OCI-LY1 (cell line): ENCODE measurements around the gene ZBTB24.

ENCODE experiments used
- H2AFZ ChIP-seq: fragments of 200-600 bp; sonication (generic), shearing (Covaris generic); 2 replicates; pipeline ENCODE4 v1.6.0; 2014; ENCODE audit warnings: antibody characterized with exemption, mild to moderate bottlenecking, low read length
- H3F3A ChIP-seq: fragments of 200-600 bp; sonication (generic), shearing (Covaris generic); 2 replicates; pipeline ENCODE4 v1.6.0; 2014; ENCODE audit warnings: mild to moderate bottlenecking, antibody characterized with exemption, low read length, moderate library complexity; ENCODE audit not compliant: insufficient read depth
- H3K27ac ChIP-seq: fragments of 200-600 bp; sonication (generic); 2 replicates; pipeline ENCODE4 v1.5.1; 2014; ENCODE audit warnings: low read length, mixed run types, mild to moderate bottlenecking, low read depth; ENCODE audit not compliant: poor library complexity, severe bottlenecking
- H3K27me3 ChIP-seq: fragments of 200-600 bp; sonication (generic); 2 replicates; pipeline ENCODE4 v1.6.0; 2014; ENCODE audit warnings: antibody characterized with exemption, mild to moderate bottlenecking, low read length, moderate library complexity; ENCODE audit not compliant: insufficient read depth
- H3K36me3 ChIP-seq: fragments of 200-600 bp; sonication (generic); 2 replicates; pipeline ENCODE4 v1.6.1; 2014; ENCODE audit warnings: mild to moderate bottlenecking, antibody characterized with exemption, low read length, moderate library complexity, mixed read lengths; ENCODE audit not compliant: insufficient read depth
- H3K4me1 ChIP-seq: fragments of 200-600 bp; sonication (generic); 2 replicates; pipeline ENCODE4 v1.5.1; 2014; ENCODE audit warnings: mild to moderate bottlenecking, low read length, moderate library complexity; ENCODE audit not compliant: insufficient read depth, severe bottlenecking
- H3K4me2 ChIP-seq: fragments of 200-600 bp; sonication (generic), shearing (Covaris generic); 2 replicates; pipeline ENCODE4 v1.6.1; 2014; ENCODE audit warnings: low read length
- H3K4me3 ChIP-seq: fragments of 200-600 bp; sonication (generic); 2 replicates; pipeline ENCODE4 v1.5.1; 2014; ENCODE audit warnings: low read length, low read depth, mild to moderate bottlenecking, mixed read lengths; ENCODE audit not compliant: poor library complexity, severe bottlenecking
- H3K79me2 ChIP-seq: fragments of 200-600 bp; shearing (Covaris generic); 2 replicates; pipeline ENCODE4 v1.6.1; 2016; ENCODE audit warnings: mixed run types, low read length, mixed read lengths; ENCODE audit not compliant: insufficient read depth
- H3K9ac ChIP-seq: fragments of 200-600 bp; sonication (generic), shearing (Covaris generic); 2 replicates; pipeline ENCODE4 v1.6.1; 2014; ENCODE audit warnings: mild to moderate bottlenecking, low read length, mixed read lengths
- H3K9me2 ChIP-seq: fragments of 200-600 bp; sonication (generic), shearing (Covaris generic); 2 replicates; pipeline ENCODE4 v1.6.1; 2014; ENCODE audit warnings: low read depth, mild to moderate bottlenecking, low read length, mixed read lengths
- H3K9me3 ChIP-seq: fragments of 200-600 bp; shearing (Covaris generic); 2 replicates; pipeline ENCODE4 v1.6.1; 2014; ENCODE audit warnings: low read length, mixed read lengths
- H4K20me1 ChIP-seq: fragments of 200-600 bp; sonication (generic), shearing (Covaris generic); 2 replicates; pipeline ENCODE4 v1.6.0; 2016; ENCODE audit warnings: mild to moderate bottlenecking, low read length; ENCODE audit not compliant: insufficient read depth
- EZH2 ChIP-seq: fragments of 200-600 bp; sonication (generic), shearing (Covaris generic); IDR thresholded peaks from 2 replicates; pipeline ENCODE4 v1.8.0; 2017; ENCODE audit warnings: borderline replicate concordance, mixed run types, mild to moderate bottlenecking, antibody characterized with exemption, low read length, moderate library complexity, mixed read lengths
- TF ChIP-seq, protein P1 (sequence below): fragments of 200-600 bp; sonication (generic), shearing (Covaris generic); IDR thresholded peaks from 2 replicates; pipeline ENCODE4 v1.5.1; 2017; ENCODE audit warnings: mild to moderate bottlenecking, antibody characterized with exemption, low read length, moderate library complexity, mixed read lengths

Gene ZBTB24

DNA sequence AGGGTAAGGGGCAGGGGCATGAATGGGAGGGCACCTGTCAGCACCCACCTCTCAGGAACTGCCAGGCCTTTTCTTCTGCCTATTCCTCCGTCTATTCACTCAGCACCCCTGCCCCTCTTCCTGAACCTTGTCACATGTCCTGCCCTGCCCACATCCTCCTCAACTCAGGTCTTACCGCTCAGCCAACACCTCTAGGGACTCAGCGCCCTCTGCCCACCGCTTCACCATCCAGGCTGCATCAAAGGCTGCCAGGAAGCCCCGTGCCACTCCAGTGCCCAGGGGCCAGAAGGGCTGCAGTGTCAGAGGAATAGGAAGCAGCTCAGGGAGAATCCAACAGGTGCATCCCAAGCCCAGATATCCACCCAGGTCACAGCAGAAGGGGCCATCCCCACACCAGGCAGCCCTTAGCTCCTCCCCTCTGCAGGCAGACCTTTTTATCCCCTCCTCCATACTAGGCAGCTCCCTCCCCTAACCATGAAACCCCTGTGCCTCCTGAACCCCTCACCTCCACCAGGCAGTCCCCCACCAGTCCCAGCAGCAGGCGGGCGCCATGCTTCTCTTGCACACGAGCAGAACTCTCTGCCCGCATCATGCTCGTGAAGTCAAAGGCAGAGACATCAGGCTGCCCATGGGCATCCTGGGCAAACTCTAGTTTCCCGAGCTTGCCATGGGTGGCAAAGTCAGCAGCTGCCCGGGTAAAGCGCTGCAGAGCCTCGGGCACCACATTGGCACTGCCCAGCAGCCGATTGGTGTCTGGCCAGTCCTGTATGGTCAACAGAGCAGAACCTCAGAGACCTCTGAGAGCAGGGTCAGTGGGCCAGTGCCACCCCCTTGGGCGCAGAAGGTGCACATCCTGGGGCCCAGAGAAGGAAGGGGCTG, 33.0 kb downstream of the ZBTB24 start:
- no peaks in the 10 kb centered on the region for H3K9me3 ChIP-seq
- H3K27ac ChIP-seq, result no peak overlapping the region
- H3K79me2 ChIP-seq, result no peaks in the 10 kb centered on the region
- H3K36me3 ChIP-seq, result peaks cover 41% of the 10 kb centered on the region
- H2AFZ ChIP-seq, result no peak overlapping the region
- H3K4me3 ChIP-seq, result no peak overlapping the region
- no peak for TF ChIP-seq EZH2
- TF ChIP-seq, protein P1, sequence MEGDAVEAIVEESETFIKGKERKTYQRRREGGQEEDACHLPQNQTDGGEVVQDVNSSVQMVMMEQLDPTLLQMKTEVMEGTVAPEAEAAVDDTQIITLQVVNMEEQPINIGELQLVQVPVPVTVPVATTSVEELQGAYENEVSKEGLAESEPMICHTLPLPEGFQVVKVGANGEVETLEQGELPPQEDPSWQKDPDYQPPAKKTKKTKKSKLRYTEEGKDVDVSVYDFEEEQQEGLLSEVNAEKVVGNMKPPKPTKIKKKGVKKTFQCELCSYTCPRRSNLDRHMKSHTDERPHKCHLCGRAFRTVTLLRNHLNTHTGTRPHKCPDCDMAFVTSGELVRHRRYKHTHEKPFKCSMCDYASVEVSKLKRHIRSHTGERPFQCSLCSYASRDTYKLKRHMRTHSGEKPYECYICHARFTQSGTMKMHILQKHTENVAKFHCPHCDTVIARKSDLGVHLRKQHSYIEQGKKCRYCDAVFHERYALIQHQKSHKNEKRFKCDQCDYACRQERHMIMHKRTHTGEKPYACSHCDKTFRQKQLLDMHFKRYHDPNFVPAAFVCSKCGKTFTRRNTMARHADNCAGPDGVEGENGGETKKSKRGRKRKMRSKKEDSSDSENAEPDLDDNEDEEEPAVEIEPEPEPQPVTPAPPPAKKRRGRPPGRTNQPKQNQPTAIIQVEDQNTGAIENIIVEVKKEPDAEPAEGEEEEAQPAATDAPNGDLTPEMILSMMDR, result no peak
- H3K9ac ChIP-seq, result no peak overlapping the region
- H3K4me1 ChIP-seq, result peaks cover 13% of the 10 kb centered on the region
- no peaks in the 10 kb centered on the region for H3F3A ChIP-seq
- H3K27me3 ChIP-seq, result no peaks in the 10 kb centered on the region
- H3K4me2 ChIP-seq, result no peak overlapping the region
- H4K20me1 ChIP-seq, result no peaks in the 10 kb centered on the region
- no peaks in the 10 kb centered on the region for H3K9me2 ChIP-seq

DNA sequence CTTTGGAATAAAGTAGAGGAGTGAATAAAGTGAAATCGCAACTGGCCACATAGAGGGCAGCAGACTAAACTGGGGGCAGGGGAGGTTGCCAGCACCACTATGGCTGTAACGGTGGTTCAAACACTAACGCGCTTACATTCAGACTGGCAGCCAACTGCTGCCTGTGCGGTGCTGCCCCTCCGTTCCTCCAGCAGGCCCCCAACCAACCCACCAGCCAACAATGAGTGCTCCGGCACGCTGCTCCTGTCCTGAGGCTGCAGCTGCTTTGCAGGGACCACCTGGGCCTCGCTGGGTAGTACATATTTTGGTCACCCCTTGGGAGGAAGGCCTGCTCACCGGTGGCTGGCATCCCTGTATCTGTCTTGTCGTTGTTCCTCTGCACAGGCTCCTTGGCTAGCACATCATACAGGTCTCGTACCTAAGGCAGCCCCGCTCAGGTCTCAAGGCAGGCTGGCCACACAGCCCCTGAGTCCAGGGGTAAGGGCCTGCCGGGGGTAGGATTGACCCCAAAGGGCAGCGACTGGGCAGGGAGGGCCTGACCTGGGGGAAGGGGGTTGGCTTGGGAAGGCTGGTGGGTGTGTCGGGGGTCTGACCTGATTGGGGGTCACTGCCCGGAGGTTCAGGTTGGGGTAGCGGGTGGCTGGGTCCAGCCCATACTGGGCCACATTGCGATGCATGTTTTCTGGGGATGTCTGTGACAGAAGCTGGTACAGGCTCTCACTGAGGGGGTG, 33.8 kb downstream of the ZBTB24 start:
- H2AFZ ChIP-seq, result no peak overlapping the region
- H3K9ac ChIP-seq, result no peak overlapping the region
- H3K27ac ChIP-seq, result no peak overlapping the region
- H3K9me3 ChIP-seq, result no peaks in the 10 kb centered on the region
- H3K27me3 ChIP-seq, result no peaks in the 10 kb centered on the region
- H3K4me2 ChIP-seq, result no peak overlapping the region
- peaks cover 49% of the 10 kb centered on the region for H3K36me3 ChIP-seq
- H3K79me2 ChIP-seq, result no peaks in the 10 kb centered on the region
- H3F3A ChIP-seq, result no peaks in the 10 kb centered on the region
- TF ChIP-seq, protein P1, result no peak
- no peak for TF ChIP-seq EZH2
- no peak overlapping the region for H3K4me3 ChIP-seq
- peaks cover 6% of the 10 kb centered on the region for H3K4me1 ChIP-seq
- no peaks in the 10 kb centered on the region for H4K20me1 ChIP-seq
- no peaks in the 10 kb centered on the region for H3K9me2 ChIP-seq

DNA sequence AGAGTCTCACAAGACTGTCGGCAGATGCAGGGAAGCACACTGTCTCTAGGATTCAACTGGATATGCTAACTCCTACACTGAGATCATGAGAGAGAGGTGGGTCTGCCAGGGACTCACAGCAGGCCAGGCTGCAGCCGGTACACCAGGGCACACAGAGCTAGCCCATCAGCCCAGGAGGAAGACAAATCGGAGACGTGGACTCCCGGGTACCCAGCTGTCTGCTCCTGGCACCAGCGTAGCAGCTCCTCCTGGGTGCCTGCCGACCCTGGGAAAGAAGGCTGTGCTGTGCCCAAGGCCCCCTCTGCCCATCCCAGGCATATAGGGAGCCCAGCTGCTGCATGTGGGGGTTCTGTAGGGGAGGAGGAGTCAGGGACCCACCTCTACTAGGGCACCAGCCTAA, 34.4 kb downstream of the ZBTB24 start:
- Histone ChIP-seq H3K4me1 (no peaks in the 10 kb centered on the region), H3K36me3 (peaks cover 53% of the 10 kb centered on the region)

More for the DNA sequence above, 34.4 kb downstream of the ZBTB24 start:
- Histone ChIP-seq H3K9ac (no peak overlapping the region), H3K9me3 (no peaks in the 10 kb centered on the region), H4K20me1 (no peaks in the 10 kb centered on the region), H3K27ac (no peak overlapping the region), H3K9me2 (no peaks in the 10 kb centered on the region), H3F3A (no peaks in the 10 kb centered on the region), H3K27me3 (no peaks in the 10 kb centered on the region), H3K79me2 (no peaks in the 10 kb centered on the region), H3K4me2 (no peak overlapping the region), H3K4me3 (no peak overlapping the region), H2AFZ (no peak overlapping the region)
- no peak for TF ChIP-seq EZH2
- TF ChIP-seq, protein P1, result no peak
